ENCODE results near the gene PHKA2.

The PHKA2 gene

DNA sequence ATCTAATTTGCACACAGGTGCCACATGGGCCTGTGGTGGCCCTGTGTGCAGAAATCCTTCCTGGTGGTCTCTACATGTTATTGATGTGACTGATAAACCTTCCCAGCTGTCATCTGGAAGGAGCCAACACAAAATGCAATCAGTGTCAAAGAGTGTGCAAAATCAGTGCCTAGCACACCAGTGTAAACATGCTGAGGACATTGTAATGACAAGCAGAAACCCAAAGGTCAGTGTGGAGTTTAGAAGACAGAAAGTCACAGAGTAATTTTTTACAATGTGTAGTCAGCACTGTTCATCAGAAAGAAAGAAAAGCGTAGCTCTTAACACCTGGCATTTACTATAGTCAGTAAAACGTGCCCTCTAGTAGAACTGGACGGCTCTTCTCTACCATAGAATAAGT, 50.3 kb downstream of the PHKA2 start:
- peaks cover 0 to 9% of the 10 kb centered on the region in 2 donors for H3K36me3 ChIP-seq (ENCODE audit: control insufficient read depth in 2 of 2, insufficient read depth in 2 of 2, low read length in 2 of 2)

DNA sequence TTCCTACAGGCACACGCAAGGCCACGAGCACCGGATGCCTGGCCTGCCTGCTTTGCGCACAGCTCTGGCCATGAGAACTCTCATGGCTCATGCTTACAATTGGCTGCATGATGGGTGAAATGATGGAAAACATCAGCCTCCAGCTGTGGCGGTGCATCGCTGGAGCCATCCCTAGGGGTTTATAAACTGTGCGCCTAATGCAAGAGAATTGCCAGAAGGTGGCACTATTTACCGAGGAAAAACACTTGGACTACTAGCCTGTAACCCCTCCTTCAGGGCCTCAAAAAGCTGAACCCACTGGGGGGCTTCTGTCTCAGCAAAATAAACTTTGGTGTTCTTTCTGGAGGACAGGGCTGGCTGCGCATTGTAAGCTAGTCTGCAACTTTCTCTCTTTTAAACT, 51.9 kb downstream of the PHKA2 start:
- Histone ChIP-seq H3K4me1 (ENCODE audit: control insufficient read depth, insufficient read depth, low read length) (no peaks in the 10 kb centered on the region), H3K4me3 (ENCODE audit: low read length in 2 of 2) (no peak overlapping the region), H3K36me3 (ENCODE audit: control insufficient read depth in 2 of 2, insufficient read depth in 2 of 2, low read length in 2 of 2) (peaks cover 0 to 9% of the 10 kb centered on the region in 2 donors), H3K9ac (ENCODE audit: low read length in 2 of 2) (no peak overlapping the region), H3K9me3 (ENCODE audit: control insufficient read depth in 2 of 2, low read length in 2 of 2) (no peaks in the 10 kb centered on the region), H3K27me3 (ENCODE audit: control insufficient read depth in 1 of 2, insufficient read depth in 2 of 2, low read length in 2 of 2) (peaks cover 0 to 2% of the 10 kb centered on the region in 2 donors), H3K27ac (ENCODE audit: low read length) (no peak overlapping the region)

More for the DNA sequence above, 50.3 kb downstream of the PHKA2 start:
- Histone ChIP-seq H3K4me1 (ENCODE audit: control insufficient read depth, insufficient read depth, low read length) (no peaks in the 10 kb centered on the region), H3K9me3 (ENCODE audit: control insufficient read depth in 2 of 2, low read length in 2 of 2) (no peaks in the 10 kb centered on the region), H3K4me3 (ENCODE audit: low read length in 2 of 2) (no peak overlapping the region), H3K27me3 (ENCODE audit: control insufficient read depth in 1 of 2, insufficient read depth in 2 of 2, low read length in 2 of 2) (peaks cover 0 to 2% of the 10 kb centered on the region in 2 donors), H3K9ac (ENCODE audit: low read length in 2 of 2) (no peak overlapping the region), H3K27ac (ENCODE audit: low read length) (no peak overlapping the region)

DNA sequence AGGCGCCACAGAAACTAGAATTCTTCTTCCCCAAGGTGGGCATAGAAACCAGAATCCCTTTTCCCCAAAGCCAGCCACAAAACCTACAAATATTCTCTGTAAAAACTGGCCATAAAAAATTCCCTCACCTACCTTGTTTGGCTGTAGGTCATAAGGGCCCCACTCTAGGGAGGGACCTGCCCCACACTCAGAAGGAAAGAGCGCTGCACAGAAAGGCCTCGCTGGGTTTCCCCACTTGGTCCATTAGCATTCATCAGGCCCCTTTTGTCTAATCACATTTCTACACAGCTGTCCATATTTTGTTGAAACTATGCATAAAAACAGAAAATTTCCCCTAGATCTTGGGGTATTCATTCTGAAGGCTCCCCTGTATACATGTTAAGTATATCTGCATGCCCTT, 54.1 kb downstream of the PHKA2 start:
- Histone ChIP-seq H3K36me3 (ENCODE audit: control insufficient read depth in 2 of 2, insufficient read depth in 2 of 2, low read length in 2 of 2) (peaks cover 6 to 11% of the 10 kb centered on the region in 2 donors), H3K9me3 (ENCODE audit: control insufficient read depth in 2 of 2, low read length in 2 of 2) (no peaks in the 10 kb centered on the region), H3K4me3 (ENCODE audit: low read length in 2 of 2) (no peak overlapping the region), H3K27ac (ENCODE audit: low read length) (no peak overlapping the region), H3K4me1 (ENCODE audit: control insufficient read depth, insufficient read depth, low read length) (no peaks in the 10 kb centered on the region), H3K27me3 (ENCODE audit: control insufficient read depth in 1 of 2, insufficient read depth in 2 of 2, low read length in 2 of 2) (peaks cover 0 to 2% of the 10 kb centered on the region in 2 donors), H3K9ac (ENCODE audit: low read length in 2 of 2) (no peak overlapping the region)

DNA sequence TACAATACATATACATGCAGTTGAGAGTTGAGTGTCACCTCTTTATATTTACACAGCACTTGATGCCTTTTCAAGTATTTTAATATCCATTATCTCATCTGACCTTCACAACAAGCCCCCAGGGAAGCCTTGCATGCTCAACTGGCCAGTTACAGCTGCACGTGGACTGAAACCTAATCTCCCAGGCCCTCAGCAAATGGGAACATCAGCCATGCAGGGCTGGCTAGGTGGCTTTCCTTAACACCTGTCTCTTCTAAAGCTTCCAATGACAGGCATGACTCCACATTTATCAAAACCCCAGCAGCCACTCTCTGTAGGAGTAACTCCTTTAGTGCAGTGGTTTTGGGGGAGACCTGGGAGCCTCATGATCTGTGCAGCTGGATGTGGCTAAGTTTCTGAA, 56.4 kb downstream of the PHKA2 start:
- no peaks in the 10 kb centered on the region for H3K9me3 ChIP-seq (ENCODE audit: control insufficient read depth in 2 of 2, low read length in 2 of 2)
- no peak overlapping the region for H3K9ac ChIP-seq (ENCODE audit: low read length in 2 of 2)
- no peak overlapping the region for H3K4me3 ChIP-seq (ENCODE audit: low read length in 2 of 2)
- H3K27me3 ChIP-seq (ENCODE audit: control insufficient read depth in 1 of 2, insufficient read depth in 2 of 2, low read length in 2 of 2) = peaks cover 0 to 4% of the 10 kb centered on the region in 2 donors
- H3K36me3 ChIP-seq (ENCODE audit: control insufficient read depth in 2 of 2, insufficient read depth in 2 of 2, low read length in 2 of 2) = peaks cover 7 to 15% of the 10 kb centered on the region in 2 donors
- no peak overlapping the region for H3K27ac ChIP-seq (ENCODE audit: low read length)
- H3K4me1 ChIP-seq (ENCODE audit: control insufficient read depth, insufficient read depth, low read length) = no peaks in the 10 kb centered on the region

DNA sequence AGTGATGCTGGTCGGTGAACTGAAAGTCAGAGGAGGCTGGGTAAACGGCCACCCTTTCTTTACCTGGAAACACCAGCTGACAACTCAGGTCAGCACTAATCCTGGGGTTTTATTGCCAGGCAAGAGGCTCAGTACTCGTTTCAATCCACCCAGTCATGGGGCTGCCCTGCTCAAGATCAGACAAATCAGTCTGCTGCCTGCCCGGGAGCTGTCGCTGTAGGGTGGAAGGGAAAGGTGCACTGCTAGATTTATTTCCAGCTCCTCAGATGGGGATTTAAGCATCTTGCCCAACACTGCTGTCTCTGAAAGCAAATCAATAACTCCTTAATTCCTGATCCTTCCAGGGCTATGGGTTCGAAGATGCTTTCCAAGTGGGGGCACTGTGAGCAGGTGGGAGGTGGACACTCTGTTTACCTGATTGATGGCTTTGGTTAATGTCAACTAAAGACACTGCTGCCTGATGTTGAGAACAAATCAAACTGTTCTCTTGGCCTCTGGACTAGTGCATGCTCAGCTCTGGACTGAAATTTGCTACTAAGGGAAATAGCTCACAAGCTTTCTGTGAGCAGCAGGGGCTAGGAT, 59.3 kb downstream of the PHKA2 start:
- no peaks in the 10 kb centered on the region for H3K4me1 ChIP-seq (ENCODE audit: control insufficient read depth, insufficient read depth, low read length)
- H3K4me3 ChIP-seq (ENCODE audit: low read length in 2 of 2) = no peak overlapping the region
- H3K9ac ChIP-seq (ENCODE audit: low read length in 2 of 2) = no peak overlapping the region
- H3K36me3 ChIP-seq (ENCODE audit: control insufficient read depth in 2 of 2, insufficient read depth in 2 of 2, low read length in 2 of 2) = peaks cover 7 to 14% of the 10 kb centered on the region in 2 donors
- H3K9me3 ChIP-seq (ENCODE audit: control insufficient read depth in 2 of 2, low read length in 2 of 2) = no peaks in the 10 kb centered on the region
- no peak overlapping the region for H3K27ac ChIP-seq (ENCODE audit: low read length)
- H3K27me3 ChIP-seq (ENCODE audit: control insufficient read depth in 1 of 2, insufficient read depth in 2 of 2, low read length in 2 of 2) = peaks cover 0 to 4% of the 10 kb centered on the region in 2 donors

DNA sequence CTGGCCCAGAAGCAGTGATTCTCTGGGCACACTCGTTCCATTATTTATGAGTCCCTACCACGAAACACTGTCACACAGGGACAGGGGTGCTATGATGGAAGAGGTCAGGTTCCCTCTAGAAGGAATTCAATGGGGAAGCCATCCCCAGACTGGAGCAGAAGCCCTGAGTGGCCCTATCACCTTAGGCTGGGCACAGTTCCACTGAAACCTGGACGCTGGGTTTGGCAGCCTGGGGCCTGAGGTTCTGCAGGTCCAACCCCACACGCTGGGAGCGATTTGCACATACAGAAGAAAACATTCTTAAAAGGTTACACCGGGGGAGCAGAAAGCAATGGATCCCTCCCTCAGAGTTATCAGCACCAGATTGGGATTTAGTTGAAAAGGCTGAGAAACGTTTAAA, 63.3 kb downstream of the PHKA2 start:
- Histone ChIP-seq H3K4me1 (ENCODE audit: control insufficient read depth, insufficient read depth, low read length) (no peaks in the 10 kb centered on the region), H3K27ac (ENCODE audit: low read length) (no peak overlapping the region), H3K9ac (ENCODE audit: low read length in 2 of 2) (no peak overlapping the region), H3K9me3 (ENCODE audit: control insufficient read depth in 2 of 2, low read length in 2 of 2) (no peaks in the 10 kb centered on the region), H3K27me3 (ENCODE audit: control insufficient read depth in 1 of 2, insufficient read depth in 2 of 2, low read length in 2 of 2) (peaks cover 0 to 2% of the 10 kb centered on the region in 2 donors), H3K36me3 (ENCODE audit: control insufficient read depth in 2 of 2, insufficient read depth in 2 of 2, low read length in 2 of 2) (peaks cover 8 to 10% of the 10 kb centered on the region in 2 donors), H3K4me3 (ENCODE audit: low read length in 2 of 2) (no peak overlapping the region)

DNA sequence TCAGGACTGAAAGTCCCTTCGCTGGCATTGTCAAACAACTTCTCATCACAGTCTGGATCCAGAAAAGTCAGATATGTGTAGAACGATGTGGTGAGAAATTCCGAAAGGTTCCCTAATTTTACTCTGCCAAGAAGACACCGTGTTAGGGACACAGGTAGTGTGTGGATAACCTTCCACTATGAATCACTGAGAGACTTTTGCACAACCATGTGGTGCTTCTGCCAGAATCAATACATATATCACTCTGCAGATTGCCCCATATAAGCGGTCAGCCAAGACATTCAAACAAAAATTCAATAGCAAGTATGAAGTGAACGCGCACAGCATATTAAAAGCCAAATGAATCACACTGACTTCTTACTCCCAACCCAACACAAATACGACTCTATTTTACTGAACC, 63.8 kb downstream of the PHKA2 start:
- Histone ChIP-seq H3K4me3 (ENCODE audit: low read length in 2 of 2) (no peak overlapping the region), H3K27me3 (ENCODE audit: control insufficient read depth in 1 of 2, insufficient read depth in 2 of 2, low read length in 2 of 2) (peaks cover 0 to 2% of the 10 kb centered on the region in 2 donors), H3K36me3 (ENCODE audit: control insufficient read depth in 2 of 2, insufficient read depth in 2 of 2, low read length in 2 of 2) (peaks cover 8% of the 10 kb centered on the region in 2 donors), H3K9ac (ENCODE audit: low read length in 2 of 2) (no peak overlapping the region), H3K4me1 (ENCODE audit: control insufficient read depth, insufficient read depth, low read length) (no peaks in the 10 kb centered on the region), H3K27ac (ENCODE audit: low read length) (no peak overlapping the region), H3K9me3 (ENCODE audit: control insufficient read depth in 2 of 2, low read length in 2 of 2) (no peaks in the 10 kb centered on the region)

DNA sequence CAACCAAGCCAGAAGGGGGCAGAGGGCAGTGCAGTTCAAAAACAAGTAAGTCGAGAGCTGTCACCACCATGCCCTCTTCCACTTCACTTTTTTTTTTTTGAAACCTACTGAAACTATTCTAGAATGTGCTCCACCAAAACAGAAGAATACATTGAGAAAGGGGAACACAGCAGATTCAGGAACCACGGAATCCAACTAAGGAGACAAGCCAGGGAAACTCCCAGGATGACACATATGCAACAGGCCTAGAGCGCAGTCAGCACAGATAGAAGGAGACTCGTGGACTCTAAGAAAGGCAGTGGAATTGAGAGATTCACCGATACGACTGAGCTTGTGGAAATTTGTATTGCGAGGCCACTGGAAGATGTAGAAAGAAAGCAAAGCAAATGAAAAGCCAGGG, 66.1 kb downstream of the PHKA2 start:
- no peaks in the 10 kb centered on the region for H3K27me3 ChIP-seq (ENCODE audit: control insufficient read depth in 1 of 2, insufficient read depth in 2 of 2, low read length in 2 of 2)
- H3K36me3 ChIP-seq (ENCODE audit: control insufficient read depth in 2 of 2, insufficient read depth in 2 of 2, low read length in 2 of 2) = peaks cover 2 to 3% of the 10 kb centered on the region in 2 donors
- no peak overlapping the region for H3K4me3 ChIP-seq (ENCODE audit: low read length in 2 of 2)
- no peak overlapping the region for H3K9ac ChIP-seq (ENCODE audit: low read length in 2 of 2)
- H3K4me1 ChIP-seq (ENCODE audit: control insufficient read depth, insufficient read depth, low read length) = no peaks in the 10 kb centered on the region
- no peaks in the 10 kb centered on the region for H3K9me3 ChIP-seq (ENCODE audit: control insufficient read depth in 2 of 2, low read length in 2 of 2)
- no peak overlapping the region for H3K27ac ChIP-seq (ENCODE audit: low read length)

DNA sequence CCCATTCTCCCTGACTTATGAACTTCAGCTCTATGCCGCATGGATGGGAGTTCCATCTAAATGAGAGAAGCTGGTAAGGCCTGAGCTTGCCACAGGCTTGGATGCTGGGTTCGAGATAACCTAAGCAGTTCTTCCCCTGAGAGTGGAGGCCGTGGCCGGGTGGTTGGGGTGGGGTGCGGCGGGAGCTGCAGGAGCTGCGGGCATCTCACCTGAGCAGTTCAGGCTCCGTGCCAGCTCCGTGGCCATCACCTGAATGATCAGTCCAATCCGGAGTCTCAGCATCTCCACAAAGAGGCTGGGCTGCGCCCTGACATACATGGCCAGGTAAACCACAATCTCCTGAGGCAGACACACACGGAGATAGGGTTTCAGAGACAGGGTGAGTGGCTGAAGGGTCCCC, 77.6 kb downstream of the PHKA2 start:
- Histone ChIP-seq H3K27ac (ENCODE audit: low read length) (no peak overlapping the region), H3K36me3 (ENCODE audit: control insufficient read depth in 2 of 2, insufficient read depth in 2 of 2, low read length in 2 of 2) (peaks cover 4 to 6% of the 10 kb centered on the region in 2 donors), H3K27me3 (ENCODE audit: control insufficient read depth in 1 of 2, insufficient read depth in 2 of 2, low read length in 2 of 2) (no peaks in the 10 kb centered on the region), H3K4me1 (ENCODE audit: control insufficient read depth, insufficient read depth, low read length) (no peaks in the 10 kb centered on the region), H3K9me3 (ENCODE audit: control insufficient read depth in 2 of 2, low read length in 2 of 2) (no peaks in the 10 kb centered on the region), H3K9ac (ENCODE audit: low read length in 2 of 2) (no peak overlapping the region), H3K4me3 (ENCODE audit: low read length in 2 of 2) (no peak overlapping the region)

DNA sequence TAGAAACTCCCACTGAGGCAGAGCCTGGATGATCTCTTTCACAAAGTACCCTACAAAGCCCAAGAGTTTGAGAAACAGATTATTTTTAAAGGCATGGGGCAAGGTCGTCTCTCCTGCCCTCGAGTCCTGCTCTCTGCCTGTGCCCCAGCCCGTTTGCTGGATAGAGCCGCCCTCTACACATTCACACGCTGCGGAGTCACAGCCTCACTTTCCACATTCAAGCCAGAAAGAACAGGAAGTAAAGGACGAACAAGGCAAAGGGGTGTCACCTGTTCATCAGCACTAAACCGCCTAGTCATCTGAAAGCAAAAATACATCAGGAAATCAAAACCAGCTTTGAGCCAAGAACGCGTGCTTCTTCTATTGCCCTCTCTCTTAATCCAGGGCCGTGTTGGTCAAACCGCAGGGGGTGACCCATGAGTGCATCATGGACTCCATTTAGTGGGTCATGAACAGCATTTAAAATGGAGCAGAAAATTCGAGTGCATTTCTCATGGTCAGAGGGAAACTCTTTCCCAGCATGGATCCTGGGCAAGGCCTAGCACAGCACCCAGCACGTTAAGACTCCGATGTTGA, 83.4 kb downstream of the PHKA2 start:
- peaks cover 3% of the 10 kb centered on the region in 2 donors for H3K36me3 ChIP-seq (ENCODE audit: control insufficient read depth in 2 of 2, insufficient read depth in 2 of 2, low read length in 2 of 2)

DNA sequence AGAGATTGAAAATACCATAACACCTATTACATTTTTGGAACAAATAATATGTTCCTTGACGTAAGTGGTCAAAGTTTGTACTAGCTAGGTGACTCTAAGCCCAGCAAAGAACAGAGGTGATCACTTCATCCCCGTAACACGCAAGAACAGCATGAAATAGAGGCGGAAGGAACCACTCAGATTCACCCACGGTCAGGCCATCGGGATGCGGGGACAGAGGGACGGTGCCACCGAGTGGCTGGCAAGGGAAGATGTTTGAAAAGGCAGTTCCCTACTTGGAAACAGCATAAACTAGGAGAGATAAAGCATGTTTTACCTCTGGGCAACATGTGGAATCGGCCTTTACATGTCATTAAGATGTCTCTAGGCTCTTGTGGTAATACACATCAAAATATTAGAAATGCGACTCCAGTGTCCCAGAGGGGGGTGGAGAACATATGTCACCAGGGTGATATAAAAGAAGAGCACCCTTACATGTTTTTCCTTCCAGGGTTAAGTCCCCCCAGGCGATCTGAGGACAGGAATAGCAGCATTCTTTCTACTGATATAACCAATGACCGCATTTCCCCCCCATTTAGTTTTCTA, 84.0 kb downstream of the PHKA2 start:
- H3K36me3 ChIP-seq (ENCODE audit: control insufficient read depth in 2 of 2, insufficient read depth in 2 of 2, low read length in 2 of 2) = peaks cover 3% of the 10 kb centered on the region in 2 donors
- H3K27ac ChIP-seq (ENCODE audit: low read length) = no peak overlapping the region

More for the DNA sequence above, 83.4 kb downstream of the PHKA2 start:
- peaks cover 0 to 3% of the 10 kb centered on the region in 2 donors for H3K27me3 ChIP-seq (ENCODE audit: control insufficient read depth in 1 of 2, insufficient read depth in 2 of 2, low read length in 2 of 2)
- H3K9me3 ChIP-seq (ENCODE audit: control insufficient read depth in 2 of 2, low read length in 2 of 2) = no peaks in the 10 kb centered on the region
- peaks cover 8% of the 10 kb centered on the region for H3K4me1 ChIP-seq (ENCODE audit: control insufficient read depth, insufficient read depth, low read length)
- H3K9ac ChIP-seq (ENCODE audit: low read length in 2 of 2) = no peak overlapping the region
- no peak overlapping the region for H3K4me3 ChIP-seq (ENCODE audit: low read length in 2 of 2)
- H3K27ac ChIP-seq (ENCODE audit: low read length) = no peak overlapping the region

More for the DNA sequence above, 84.0 kb downstream of the PHKA2 start:
- H3K9me3 ChIP-seq (ENCODE audit: control insufficient read depth in 2 of 2, low read length in 2 of 2) = no peaks in the 10 kb centered on the region
- H3K4me1 ChIP-seq (ENCODE audit: control insufficient read depth, insufficient read depth, low read length) = peaks cover 10% of the 10 kb centered on the region
- H3K4me3 ChIP-seq (ENCODE audit: low read length in 2 of 2) = no peak overlapping the region
- H3K9ac ChIP-seq (ENCODE audit: low read length in 2 of 2) = no peak overlapping the region
- H3K27me3 ChIP-seq (ENCODE audit: control insufficient read depth in 1 of 2, insufficient read depth in 2 of 2, low read length in 2 of 2) = peaks cover 0 to 3% of the 10 kb centered on the region in 2 donors
